ENCODE measurements around the gene DBN1.

GRCh38 chr5:177479774-177480173 lies 6.3 kb upstream of the DBN1 start:
- TF ChIP-seq CTCF (IDR thresholded peaks at IDR 0.05) (no peak), POLR2A (IDR thresholded peaks at IDR 0.05) (no peak), EP300 (IDR thresholded peaks at IDR 0.05) (no peak)

Data from tibial nerve (tissue), 4 donors.